ENCODE data around the gene SLC2A13.
"Not testable (repeated sequence)": the region's sequence is repeated elsewhere in the genome, so short reads cannot be mapped to it uniquely, and the experiment has no call there.

Gene SLC2A13

GRCh38 chr12:40033242-40033630 lies 72.6 kb downstream of the SLC2A13 start:
- Histone ChIP-seq H3K36me3 (no peaks in the 10 kb centered on the region), H3K4me2 (no peak overlapping the region), H4K20me1 (no peaks in the 10 kb centered on the region), H3K4me3 (no peak overlapping the region), H3K4me1 (no peaks in the 10 kb centered on the region), H3K9me3 (replicated peaks in 1 of 11) (no peaks in the 10 kb centered on the region), H3K9ac (no peak overlapping the region), H3K27ac (no peak overlapping the region), H3K27me3 (no peaks in the 10 kb centered on the region)
- TF ChIP-seq Cebpa-rat (IDR thresholded peaks at IDR 0.05), result no peak

GRCh38 chr12:40032433-40033241 lies 73.2 kb downstream of the SLC2A13 start:
- H3K27ac ChIP-seq, result no peak overlapping the region
- no peaks in the 10 kb centered on the region for H3K4me1 ChIP-seq
- H3K9me3 ChIP-seq (replicated peaks in 1 of 11), result no peaks in the 10 kb centered on the region
- H3K4me3 ChIP-seq, result no peak overlapping the region
- no peak overlapping the region for H3K9ac ChIP-seq
- no peaks in the 10 kb centered on the region for H3K36me3 ChIP-seq
- H3K4me2 ChIP-seq, result no peak overlapping the region
- no peak for TF ChIP-seq Cebpa-rat (IDR thresholded peaks at IDR 0.05)
- H3K27me3 ChIP-seq, result no peaks in the 10 kb centered on the region
- H4K20me1 ChIP-seq, result no peaks in the 10 kb centered on the region

GRCh38 chr12:40031965-40032364 lies 73.9 kb downstream of the SLC2A13 start:
- no peak overlapping the region for H3K4me2 ChIP-seq
- H3K27me3 ChIP-seq, result no peaks in the 10 kb centered on the region
- H3K36me3 ChIP-seq, result no peaks in the 10 kb centered on the region
- H3K9ac ChIP-seq, result no peak overlapping the region
- H4K20me1 ChIP-seq, result no peaks in the 10 kb centered on the region
- no peak for TF ChIP-seq Cebpa-rat (IDR thresholded peaks at IDR 0.05)
- no peaks in the 10 kb centered on the region for H3K9me3 ChIP-seq (replicated peaks in 1 of 11)
- H3K4me3 ChIP-seq, result no peak overlapping the region
- H3K4me1 ChIP-seq, result no peaks in the 10 kb centered on the region
- H3K27ac ChIP-seq, result no peak overlapping the region

GRCh38 chr12:40030970-40031369 lies 74.9 kb downstream of the SLC2A13 start:
- H3K4me1 ChIP-seq; H3K36me3 ChIP-seq; H3K9me3 ChIP-seq (replicated peaks in 1 of 11); H3K27ac ChIP-seq; H3K27me3 ChIP-seq; H4K20me1 ChIP-seq; H3K4me3 ChIP-seq; H3K4me2 ChIP-seq; H3K9ac ChIP-seq: not testable (repeated sequence)

GRCh38 chr12:40028296-40028695 lies 77.6 kb downstream of the SLC2A13 start:
- H3K4me3 ChIP-seq, result no peak overlapping the region
- peaks cover 6 to 13% (median 11%) of the 10 kb centered on the region in 10 experiments for H3K4me1 ChIP-seq
- H3K36me3 ChIP-seq, result no peaks in the 10 kb centered on the region
- no peaks in the 10 kb centered on the region for H4K20me1 ChIP-seq
- H3K9ac ChIP-seq, result no peak overlapping the region
- TF ChIP-seq Cebpa-rat (IDR thresholded peaks at IDR 0.05), result no peak
- H3K27ac ChIP-seq, result no peak overlapping the region
- H3K4me2 ChIP-seq, result no peak overlapping the region
- no peaks in the 10 kb centered on the region for H3K9me3 ChIP-seq (replicated peaks in 1 of 11)
- no peaks in the 10 kb centered on the region for H3K27me3 ChIP-seq

GRCh38 chr12:40022850-40023249 lies 83.0 kb downstream of the SLC2A13 start:
- Histone ChIP-seq H3K4me2 (peak overlapping the region in 10 of 11 experiments; percentile 14 to 66 (median 45); a peak in 11 of 22 replicates), H3K4me3 (no peak overlapping the region), H3K27ac (peak overlapping the region in 5 of 11 experiments; percentile 12 to 51 (median 49); a peak in 5 of 22 replicates), H3K27me3 (no peaks in the 10 kb centered on the region), H3K9ac (no peak overlapping the region), H3K4me1 (peaks cover 10 to 18% (median 15%) of the 10 kb centered on the region in 10 experiments), H3K9me3 (replicated peaks in 1 of 11) (no peaks in the 10 kb centered on the region), H3K36me3 (no peaks in the 10 kb centered on the region), H4K20me1 (no peaks in the 10 kb centered on the region)
- TF ChIP-seq Cebpa-rat (IDR thresholded peaks at IDR 0.05), result no peak

GRCh38 chr12:40020261-40020691 lies 85.6 kb downstream of the SLC2A13 start:
- Histone ChIP-seq H4K20me1 (no peaks in the 10 kb centered on the region), H3K9ac (no peak overlapping the region), H3K4me1 (peaks cover 11 to 30% (median 21%) of the 10 kb centered on the region in 10 experiments), H3K4me3 (no peak overlapping the region), H3K27me3 (no peaks in the 10 kb centered on the region), H3K9me3 (replicated peaks in 1 of 11) (no peaks in the 10 kb centered on the region), H3K4me2 (no peak overlapping the region), H3K27ac (no peak overlapping the region), H3K36me3 (no peaks in the 10 kb centered on the region)
- TF ChIP-seq Cebpa-rat (IDR thresholded peaks at IDR 0.05), result no peak

GRCh38 chr12:40017488-40017887 lies 88.4 kb downstream of the SLC2A13 start:
- H4K20me1 ChIP-seq, result no peaks in the 10 kb centered on the region
- H3K4me2 ChIP-seq, result peak overlapping the region in 5 of 11 experiments; percentile 18 to 38 (median 25); a peak in 4 of 22 replicates
- no peak overlapping the region for H3K9ac ChIP-seq
- no peak for TF ChIP-seq Cebpa-rat (IDR thresholded peaks at IDR 0.05)
- H3K27ac ChIP-seq, result peak overlapping the region in 1 of 11 experiments; percentile 19; a peak in 2 of 22 replicates
- no peak overlapping the region for H3K4me3 ChIP-seq
- H3K36me3 ChIP-seq, result no peaks in the 10 kb centered on the region
- H3K27me3 ChIP-seq, result no peaks in the 10 kb centered on the region
- H3K9me3 ChIP-seq (replicated peaks in 1 of 11), result no peaks in the 10 kb centered on the region
- H3K4me1 ChIP-seq, result peaks cover 0 to 13% (median 8%) of the 10 kb centered on the region in 10 experiments; a peak in 10 of 20 replicates

- no peak overlapping the region for H3K4me3 ChIP-seq
- H3K4me2 ChIP-seq, result peak overlapping the region in 8 of 11 experiments; percentile 2 to 41 (median 24); a peak in 11 of 22 replicates
- H3K36me3 ChIP-seq, result no peaks in the 10 kb centered on the region
- no peaks in the 10 kb centered on the region for H3K9me3 ChIP-seq (replicated peaks in 1 of 11)
- H3K9ac ChIP-seq, result no peak overlapping the region
- TF ChIP-seq Cebpa-rat (IDR thresholded peaks at IDR 0.05), result no peak
- H3K27me3 ChIP-seq, result no peaks in the 10 kb centered on the region
- H4K20me1 ChIP-seq, result no peaks in the 10 kb centered on the region
- peak overlapping the region in 1 of 11 experiments; percentile 19; a peak in 2 of 22 replicates for H3K27ac ChIP-seq
- H3K4me1 ChIP-seq, result peaks cover 0 to 13% (median 8%) of the 10 kb centered on the region in 10 experiments; a peak in 10 of 20 replicates
Observed at GRCh38 chr12:40016980-40017379, 88.9 kb downstream of the SLC2A13 start.

- no peaks in the 10 kb centered on the region for H4K20me1 ChIP-seq
- peaks cover 0 to 13% (median 8%) of the 10 kb centered on the region in 10 experiments; a peak in 13 of 20 replicates for H3K4me1 ChIP-seq
- no peak overlapping the region for H3K4me3 ChIP-seq
- no peaks in the 10 kb centered on the region for H3K27me3 ChIP-seq
- H3K36me3 ChIP-seq, result no peaks in the 10 kb centered on the region
- no peak overlapping the region for H3K9ac ChIP-seq
- TF ChIP-seq Cebpa-rat (IDR thresholded peaks at IDR 0.05), result no peak
- H3K27ac ChIP-seq, result no peak overlapping the region
- no peak overlapping the region for H3K4me2 ChIP-seq
- H3K9me3 ChIP-seq (replicated peaks in 1 of 11), result no peaks in the 10 kb centered on the region
Observed at GRCh38 chr12:40015881-40016280, 90.0 kb downstream of the SLC2A13 start.
